Ishikawa (cell line): ENCODE data around the gene GNL3L.

ENCODE experiments used
- CEBPB ChIP-seq: IDR thresholded peaks from 2 replicates; pipeline ENCODE4 v1.6.1; 2012
- CREB1 ChIP-seq: IDR thresholded peaks from 2 replicates; pipeline ENCODE4 v1.6.1; 2012; ENCODE audit warnings: low read depth
- EGR1 ChIP-seq: IDR thresholded peaks from 2 replicates; pipeline ENCODE4 v1.6.1; 2012
- EP300 ChIP-seq: IDR thresholded peaks from 2 replicates; pipeline ENCODE4 v1.6.1; 2012; ENCODE audit warnings: borderline replicate concordance
- NFIC ChIP-seq: IDR thresholded peaks from 2 replicates; pipeline ENCODE4 v1.6.1; 2012
- RAD21 ChIP-seq: IDR thresholded peaks from 2 replicates; pipeline ENCODE4 v1.6.1; 2012; ENCODE audit warnings: low read depth
- YY1 ChIP-seq: IDR thresholded peaks from 2 replicates; pipeline ENCODE4 v1.6.1; 2012; ENCODE audit warnings: low read depth
- TF ChIP-seq, protein P1 (sequence below): IDR thresholded peaks from 2 replicates; pipeline ENCODE4 v1.6.1; 2012
- TF ChIP-seq, protein P2 (sequence below): IDR thresholded peaks from 2 replicates; pipeline ENCODE4 v1.6.1; 2012; ENCODE audit warnings: low read depth, mild to moderate bottlenecking

DNA sequence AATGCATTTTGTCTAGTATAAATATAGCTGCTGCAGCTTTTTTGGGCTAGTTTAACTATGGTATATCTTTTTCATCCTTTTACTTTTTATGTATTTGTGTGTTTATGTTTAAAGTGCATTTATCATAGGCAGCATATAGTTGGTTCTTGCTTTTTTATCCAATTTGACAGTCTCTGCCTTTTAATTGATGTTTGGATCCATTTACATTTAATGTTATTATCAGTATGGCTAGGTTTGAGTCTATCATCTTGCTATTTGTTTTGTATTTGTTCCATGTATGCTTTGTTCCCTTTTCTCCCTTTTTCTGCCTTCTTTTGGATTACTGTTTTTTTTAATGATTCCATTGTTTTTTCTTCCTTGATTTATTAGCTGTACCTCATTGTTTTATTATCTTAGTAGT lies 40.3 kb downstream of the GNL3L start:
- TF ChIP-seq, protein P1, sequence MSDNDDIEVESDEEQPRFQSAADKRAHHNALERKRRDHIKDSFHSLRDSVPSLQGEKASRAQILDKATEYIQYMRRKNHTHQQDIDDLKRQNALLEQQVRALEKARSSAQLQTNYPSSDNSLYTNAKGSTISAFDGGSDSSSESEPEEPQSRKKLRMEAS = no peak
- TF ChIP-seq EP300 (no peak), EGR1 (no peak), YY1 (no peak), CREB1 (no peak), RAD21 (no peak), NFIC (no peak), CEBPB (no peak)
- TF ChIP-seq, protein P2, sequence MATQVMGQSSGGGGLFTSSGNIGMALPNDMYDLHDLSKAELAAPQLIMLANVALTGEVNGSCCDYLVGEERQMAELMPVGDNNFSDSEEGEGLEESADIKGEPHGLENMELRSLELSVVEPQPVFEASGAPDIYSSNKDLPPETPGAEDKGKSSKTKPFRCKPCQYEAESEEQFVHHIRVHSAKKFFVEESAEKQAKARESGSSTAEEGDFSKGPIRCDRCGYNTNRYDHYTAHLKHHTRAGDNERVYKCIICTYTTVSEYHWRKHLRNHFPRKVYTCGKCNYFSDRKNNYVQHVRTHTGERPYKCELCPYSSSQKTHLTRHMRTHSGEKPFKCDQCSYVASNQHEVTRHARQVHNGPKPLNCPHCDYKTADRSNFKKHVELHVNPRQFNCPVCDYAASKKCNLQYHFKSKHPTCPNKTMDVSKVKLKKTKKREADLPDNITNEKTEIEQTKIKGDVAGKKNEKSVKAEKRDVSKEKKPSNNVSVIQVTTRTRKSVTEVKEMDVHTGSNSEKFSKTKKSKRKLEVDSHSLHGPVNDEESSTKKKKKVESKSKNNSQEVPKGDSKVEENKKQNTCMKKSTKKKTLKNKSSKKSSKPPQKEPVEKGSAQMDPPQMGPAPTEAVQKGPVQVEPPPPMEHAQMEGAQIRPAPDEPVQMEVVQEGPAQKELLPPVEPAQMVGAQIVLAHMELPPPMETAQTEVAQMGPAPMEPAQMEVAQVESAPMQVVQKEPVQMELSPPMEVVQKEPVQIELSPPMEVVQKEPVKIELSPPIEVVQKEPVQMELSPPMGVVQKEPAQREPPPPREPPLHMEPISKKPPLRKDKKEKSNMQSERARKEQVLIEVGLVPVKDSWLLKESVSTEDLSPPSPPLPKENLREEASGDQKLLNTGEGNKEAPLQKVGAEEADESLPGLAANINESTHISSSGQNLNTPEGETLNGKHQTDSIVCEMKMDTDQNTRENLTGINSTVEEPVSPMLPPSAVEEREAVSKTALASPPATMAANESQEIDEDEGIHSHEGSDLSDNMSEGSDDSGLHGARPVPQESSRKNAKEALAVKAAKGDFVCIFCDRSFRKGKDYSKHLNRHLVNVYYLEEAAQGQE = no peak
